ENCODE results near the gene CRYBG2. TPM values are rescaled to one million over a fixed set of nuclear protein-coding genes. Genes with fewer than 3 reads are reported as not detected.

The CRYBG2 gene
- total RNA-seq, 2 donors from 2014 or later: not detected

GRCh38 chr1:26363549-26364448, 9.9 kb upstream of the CRYBG2 start:
- Histone ChIP-seq H3K4me1 (peaks cover 0 to 14% of the 10 kb centered on the region in 2 donors), H3K9me3 (no peaks in the 10 kb centered on the region), H3K36me3 (no peaks in the 10 kb centered on the region), H3K27me3 (peaks cover 13% of the 10 kb centered on the region in 2 donors), H3K27ac (no peak overlapping the region), H3K4me3 (no peak overlapping the region)
- TF ChIP-seq, protein P1, sequence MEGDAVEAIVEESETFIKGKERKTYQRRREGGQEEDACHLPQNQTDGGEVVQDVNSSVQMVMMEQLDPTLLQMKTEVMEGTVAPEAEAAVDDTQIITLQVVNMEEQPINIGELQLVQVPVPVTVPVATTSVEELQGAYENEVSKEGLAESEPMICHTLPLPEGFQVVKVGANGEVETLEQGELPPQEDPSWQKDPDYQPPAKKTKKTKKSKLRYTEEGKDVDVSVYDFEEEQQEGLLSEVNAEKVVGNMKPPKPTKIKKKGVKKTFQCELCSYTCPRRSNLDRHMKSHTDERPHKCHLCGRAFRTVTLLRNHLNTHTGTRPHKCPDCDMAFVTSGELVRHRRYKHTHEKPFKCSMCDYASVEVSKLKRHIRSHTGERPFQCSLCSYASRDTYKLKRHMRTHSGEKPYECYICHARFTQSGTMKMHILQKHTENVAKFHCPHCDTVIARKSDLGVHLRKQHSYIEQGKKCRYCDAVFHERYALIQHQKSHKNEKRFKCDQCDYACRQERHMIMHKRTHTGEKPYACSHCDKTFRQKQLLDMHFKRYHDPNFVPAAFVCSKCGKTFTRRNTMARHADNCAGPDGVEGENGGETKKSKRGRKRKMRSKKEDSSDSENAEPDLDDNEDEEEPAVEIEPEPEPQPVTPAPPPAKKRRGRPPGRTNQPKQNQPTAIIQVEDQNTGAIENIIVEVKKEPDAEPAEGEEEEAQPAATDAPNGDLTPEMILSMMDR (IDR thresholded peaks at IDR 0.05): peak; percentile 59 to 82
- DNase-seq (ENCODE audit: low spot score): peak; percentile 76

DNA sequence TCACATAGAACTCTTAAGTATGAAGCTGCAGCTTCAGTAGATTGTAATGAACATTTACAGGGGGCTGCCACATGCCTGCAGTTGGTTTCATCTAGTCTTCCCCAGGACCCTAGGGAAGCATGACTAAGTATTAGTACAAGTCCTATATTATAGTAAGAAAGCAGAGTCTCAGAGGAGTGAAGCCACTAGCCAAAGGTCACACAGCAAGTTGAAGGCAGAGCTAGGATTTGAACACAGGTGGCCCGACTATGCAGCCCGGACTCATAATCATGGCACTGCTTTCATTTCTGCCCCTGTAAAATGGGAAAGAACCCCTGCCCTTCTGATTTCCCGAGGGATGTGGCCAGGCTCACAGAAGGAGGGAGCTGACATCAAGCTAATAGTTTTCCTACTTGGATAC, 8.4 kb upstream of the CRYBG2 start:
- Histone ChIP-seq H3K27ac (no peak overlapping the region), H3K9me3 (no peaks in the 10 kb centered on the region), H3K36me3 (no peaks in the 10 kb centered on the region), H3K4me3 (no peak overlapping the region), H3K4me1 (peaks cover 0 to 14% of the 10 kb centered on the region in 2 donors), H3K27me3 (peaks cover 13 to 14% of the 10 kb centered on the region in 2 donors)
- DNase-seq (ENCODE audit: low spot score): no peak
- TF ChIP-seq, protein P1 (IDR thresholded peaks at IDR 0.05): no peak

DNA sequence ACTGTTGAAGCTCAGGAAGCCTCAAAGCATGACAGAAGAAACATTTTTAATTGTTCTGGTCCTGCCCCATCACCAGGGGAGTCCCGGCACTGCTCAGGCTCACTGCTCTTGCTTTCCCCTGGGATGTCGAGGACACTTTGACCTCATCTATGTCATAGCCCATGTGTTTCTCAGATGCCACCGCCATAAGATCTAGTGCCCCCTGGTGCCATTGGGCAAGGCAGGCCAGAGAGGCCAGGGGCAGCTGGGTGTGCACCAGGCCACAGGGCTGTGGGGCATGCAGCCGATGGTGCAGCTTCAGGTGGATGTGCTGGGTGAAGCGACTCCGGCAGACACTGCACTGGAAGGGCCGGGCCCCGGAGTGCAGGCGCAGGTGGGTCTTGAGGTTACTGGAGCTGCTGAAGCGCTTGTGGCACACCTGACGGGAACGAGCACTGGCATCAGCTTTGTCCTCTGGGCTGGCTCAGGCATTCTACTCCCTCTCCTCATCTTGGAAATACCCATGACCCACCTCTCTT, 7.7 kb upstream of the CRYBG2 start:
- H3K4me3 ChIP-seq: no peak overlapping the region
- no peak for DNase-seq (ENCODE audit: low spot score)
- H3K27me3 ChIP-seq: peaks cover 13 to 14% of the 10 kb centered on the region in 2 donors
- H3K36me3 ChIP-seq: no peaks in the 10 kb centered on the region
- peaks cover 0 to 14% of the 10 kb centered on the region in 2 donors for H3K4me1 ChIP-seq
- TF ChIP-seq, protein P1 (IDR thresholded peaks at IDR 0.05): no peak
- H3K9me3 ChIP-seq: no peaks in the 10 kb centered on the region
- no peak overlapping the region for H3K27ac ChIP-seq

- DNase-seq (ENCODE audit: low spot score): no peak
- TF ChIP-seq, protein P1 (IDR thresholded peaks at IDR 0.05): no peak
- Histone ChIP-seq H3K27ac (no peak overlapping the region), H3K27me3 (peaks cover 13 to 14% of the 10 kb centered on the region in 2 donors), H3K4me3 (peak overlapping the region; percentile 2 to 36), H3K36me3 (no peaks in the 10 kb centered on the region), H3K9me3 (no peaks in the 10 kb centered on the region), H3K4me1 (peaks cover 0 to 14% of the 10 kb centered on the region in 2 donors)
Observed at GRCh38 chr1:26360807-26361604, 7.1 kb upstream of the CRYBG2 start.

GRCh38 chr1:26359981-26360806, 6.3 kb upstream of the CRYBG2 start:
- Histone ChIP-seq H3K27ac (no peak overlapping the region), H3K9me3 (no peaks in the 10 kb centered on the region), H3K27me3 (peaks cover 13 to 14% of the 10 kb centered on the region in 2 donors), H3K36me3 (no peaks in the 10 kb centered on the region), H3K4me1 (peaks cover 0 to 14% of the 10 kb centered on the region in 2 donors), H3K4me3 (peak overlapping the region; percentile 2 to 36)
- TF ChIP-seq, protein P1 (IDR thresholded peaks at IDR 0.05): no peak
- no peak for DNase-seq (ENCODE audit: low spot score)

All from right atrium auricular region (tissue), 2 donors.